Stimulated activated CD8-positive, alpha-beta memory T cell treated with anti-CD3 and anti-CD28 coated beads, Interleukin-4, amount 100 ng/mL, for 24 hours (primary cell): ENCODE data around the gene MNDA.
"Not testable (repeated sequence)": the region's sequence is repeated elsewhere in the genome, so short reads cannot be mapped to it uniquely, and the experiment has no call there.

Experiments used
- DNase-seq: peaks from one replicate; pipeline ENCODE4 v3.0.0-alpha.2; 2020; ENCODE audit warnings: low read depth

Gene MNDA

DNA sequence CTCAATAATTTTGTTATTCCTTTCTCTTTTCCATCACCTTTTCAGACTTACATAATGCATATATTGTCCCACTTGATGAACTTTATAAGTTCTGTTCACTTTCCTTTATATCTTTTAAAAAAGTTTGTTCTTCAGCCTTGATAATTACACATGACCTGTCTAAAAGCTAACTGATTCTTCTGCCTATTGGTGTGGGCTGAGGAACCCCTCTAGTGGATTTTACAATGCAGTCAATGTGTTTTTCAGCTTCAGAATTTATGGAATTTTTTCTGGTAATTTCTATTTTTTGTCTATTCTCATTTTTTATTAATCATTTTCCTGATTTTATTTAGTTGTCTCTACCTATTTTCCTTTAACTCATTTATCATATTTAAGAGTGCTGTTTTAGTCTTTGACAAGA, 7.5 kb downstream of the MNDA start:
- DNase-seq: no peak

DNA sequence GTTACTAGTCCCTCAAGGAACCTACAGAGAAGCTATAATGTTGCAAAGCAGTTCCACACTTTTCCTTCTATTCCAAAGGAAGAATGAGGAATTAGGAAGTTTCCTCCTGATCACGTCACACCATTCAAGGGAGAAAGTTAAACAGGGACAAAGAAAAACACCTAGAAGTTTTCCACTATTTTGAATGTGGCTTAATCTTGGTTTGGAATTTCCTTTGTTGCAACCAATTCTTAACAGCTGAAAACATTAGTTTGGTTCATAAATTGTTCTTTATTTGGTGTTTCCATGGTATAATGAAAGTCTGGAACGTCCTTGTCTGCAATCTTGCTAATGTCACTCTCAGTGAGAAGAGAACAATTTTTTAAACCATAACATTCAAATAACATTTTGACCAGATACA, 8.4 kb downstream of the MNDA start:
- DNase-seq: no peak

- no peak for DNase-seq
These were observed 9.1 kb downstream of the MNDA start for GRCh38 chr1:158840236-158840635.

- no peak for DNase-seq
These were observed 33.4 kb downstream of the MNDA start for GRCh38 chr1:158864595-158864994.

GRCh38 chr1:158870438-158870837, 39.3 kb downstream of the MNDA start:
- DNase-seq: not testable (repeated sequence)

GRCh38 chr1:158873141-158873540, 42.0 kb downstream of the MNDA start:
- DNase-seq: no peak

- no peak for DNase-seq
These were observed 62.5 kb downstream of the MNDA start for GRCh38 chr1:158893654-158894053.

DNA sequence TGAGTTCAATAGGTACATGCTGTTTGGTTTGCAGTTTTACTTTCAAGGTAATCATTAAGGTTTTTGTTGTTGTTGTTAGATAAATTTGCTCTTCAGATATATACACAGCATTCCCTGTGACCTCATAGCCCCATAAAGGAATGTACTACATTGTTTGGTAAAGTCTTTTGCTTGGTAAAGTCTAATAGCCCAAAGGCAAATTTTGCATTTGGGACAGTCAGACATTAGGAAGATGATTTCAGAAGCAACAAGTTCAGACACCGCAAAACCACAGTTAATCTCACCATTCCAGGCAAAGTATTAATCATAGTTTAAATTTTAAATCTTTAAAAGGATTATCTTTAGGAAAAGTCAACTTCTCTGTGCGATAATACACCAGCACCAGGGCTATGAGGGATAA, 67.6 kb downstream of the MNDA start:
- DNase-seq: no peak
